ENCODE measurements around the gene IL1RAPL1.

IL1RAPL1 gene

DNA sequence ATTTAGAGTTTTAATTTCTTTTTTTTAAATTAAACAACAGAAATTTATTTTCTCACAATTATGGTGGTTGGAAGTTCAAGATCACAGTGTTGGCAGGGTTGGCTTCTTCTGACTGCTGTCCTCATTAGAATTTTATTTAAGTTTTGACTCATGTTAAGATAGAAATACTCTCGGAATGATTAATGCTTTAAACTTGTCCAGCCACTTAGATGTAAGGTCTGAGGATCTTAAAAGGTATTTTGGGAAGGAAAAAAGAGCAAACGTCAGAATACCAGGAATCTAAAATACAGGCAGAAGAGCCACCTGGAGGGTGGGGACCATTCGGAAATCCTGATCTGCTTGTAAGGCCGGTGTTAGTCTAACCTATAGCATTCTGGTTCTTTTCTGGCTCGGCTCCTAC is 1205.1 kb downstream of the IL1RAPL1 start:
- DNase-seq = no peak
- TF ChIP-seq, protein P1, sequence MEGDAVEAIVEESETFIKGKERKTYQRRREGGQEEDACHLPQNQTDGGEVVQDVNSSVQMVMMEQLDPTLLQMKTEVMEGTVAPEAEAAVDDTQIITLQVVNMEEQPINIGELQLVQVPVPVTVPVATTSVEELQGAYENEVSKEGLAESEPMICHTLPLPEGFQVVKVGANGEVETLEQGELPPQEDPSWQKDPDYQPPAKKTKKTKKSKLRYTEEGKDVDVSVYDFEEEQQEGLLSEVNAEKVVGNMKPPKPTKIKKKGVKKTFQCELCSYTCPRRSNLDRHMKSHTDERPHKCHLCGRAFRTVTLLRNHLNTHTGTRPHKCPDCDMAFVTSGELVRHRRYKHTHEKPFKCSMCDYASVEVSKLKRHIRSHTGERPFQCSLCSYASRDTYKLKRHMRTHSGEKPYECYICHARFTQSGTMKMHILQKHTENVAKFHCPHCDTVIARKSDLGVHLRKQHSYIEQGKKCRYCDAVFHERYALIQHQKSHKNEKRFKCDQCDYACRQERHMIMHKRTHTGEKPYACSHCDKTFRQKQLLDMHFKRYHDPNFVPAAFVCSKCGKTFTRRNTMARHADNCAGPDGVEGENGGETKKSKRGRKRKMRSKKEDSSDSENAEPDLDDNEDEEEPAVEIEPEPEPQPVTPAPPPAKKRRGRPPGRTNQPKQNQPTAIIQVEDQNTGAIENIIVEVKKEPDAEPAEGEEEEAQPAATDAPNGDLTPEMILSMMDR (IDR thresholded peaks at IDR 0.05; ENCODE audit: low read depth, low read length) = no peak
- Histone ChIP-seq H3K36me3 (no peaks in the 10 kb centered on the region), H3K27me3 (no peaks in the 10 kb centered on the region), H3K4me1 (no peaks in the 10 kb centered on the region), H3K4me3 (ENCODE audit: low read depth, low read length) (no peak overlapping the region), H3K9me3 (no peaks in the 10 kb centered on the region)

DNA sequence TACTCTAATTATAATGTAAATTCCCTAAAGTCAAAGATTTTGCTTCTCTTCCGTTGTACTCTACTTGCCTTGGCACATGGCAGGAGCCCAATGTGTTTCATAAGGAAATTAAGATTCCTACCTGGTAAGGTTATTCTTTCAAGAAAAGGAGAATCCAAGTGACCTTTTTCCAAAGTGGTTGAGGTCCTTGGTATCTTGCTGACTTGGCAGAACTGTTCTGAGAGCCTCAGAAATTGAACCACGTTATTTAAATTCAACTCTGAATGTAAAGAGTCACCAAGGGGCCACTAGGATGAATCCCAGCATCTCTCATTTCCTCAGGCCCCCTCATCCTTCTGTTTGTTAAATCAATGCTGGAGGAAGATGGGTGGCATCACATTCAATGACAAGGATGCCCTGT is 1209.9 kb downstream of the IL1RAPL1 start:
- H3K4me1 ChIP-seq = no peaks in the 10 kb centered on the region
- no peak for DNase-seq
- TF ChIP-seq, protein P1 (IDR thresholded peaks at IDR 0.05; ENCODE audit: low read depth, low read length) = no peak
- no peaks in the 10 kb centered on the region for H3K36me3 ChIP-seq
- no peaks in the 10 kb centered on the region for H3K9me3 ChIP-seq
- no peak overlapping the region for H3K4me3 ChIP-seq (ENCODE audit: low read depth, low read length)
- no peaks in the 10 kb centered on the region for H3K27me3 ChIP-seq

DNA sequence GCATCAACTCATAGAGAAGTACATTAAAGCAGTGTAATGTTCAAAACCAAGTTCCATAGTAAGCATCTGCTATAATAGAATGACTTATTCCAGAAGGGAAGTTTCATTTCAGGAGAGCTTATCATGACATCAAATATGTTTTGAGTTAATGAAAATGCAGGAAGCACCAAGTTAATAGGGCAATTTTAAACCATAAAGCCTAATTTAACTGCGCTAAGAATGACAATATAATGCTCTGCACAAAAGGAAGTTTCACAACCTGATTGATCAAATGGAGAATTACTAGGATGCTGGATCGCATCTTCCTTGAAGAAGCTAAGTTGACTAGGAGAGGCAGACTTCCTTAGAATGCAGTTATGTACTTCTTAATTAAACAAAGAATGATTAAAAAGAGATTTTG is 1211.2 kb downstream of the IL1RAPL1 start:
- H3K4me3 ChIP-seq (ENCODE audit: low read depth, low read length) = no peak overlapping the region
- H3K4me1 ChIP-seq = no peaks in the 10 kb centered on the region
- TF ChIP-seq, protein P1 (IDR thresholded peaks at IDR 0.05; ENCODE audit: low read depth, low read length) = no peak
- H3K9me3 ChIP-seq = no peaks in the 10 kb centered on the region
- H3K36me3 ChIP-seq = no peaks in the 10 kb centered on the region
- no peak for DNase-seq
- H3K27me3 ChIP-seq = no peaks in the 10 kb centered on the region

DNA sequence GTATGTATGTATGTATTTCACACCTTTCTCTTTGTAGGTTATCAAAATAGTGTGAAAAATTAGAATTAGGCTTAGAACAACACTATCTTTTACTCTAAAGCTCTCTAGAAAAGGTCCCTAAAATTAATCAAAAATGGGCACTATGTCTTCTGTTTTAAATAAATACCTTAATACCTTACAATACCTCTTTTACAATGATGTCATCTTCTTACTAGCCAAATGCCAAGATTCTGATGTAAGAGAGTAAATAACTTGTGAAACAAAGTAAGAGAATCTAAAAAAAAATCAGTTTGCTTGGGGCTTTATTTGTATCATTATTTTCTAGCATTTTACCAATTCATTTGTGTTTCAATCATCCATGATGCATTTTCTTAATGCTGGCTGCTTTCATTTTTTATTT is 1225.9 kb downstream of the IL1RAPL1 start:
- Histone ChIP-seq H3K4me1 (no peaks in the 10 kb centered on the region), H3K9me3 (no peaks in the 10 kb centered on the region), H3K4me3 (ENCODE audit: low read depth, low read length) (no peak overlapping the region), H3K27me3 (no peaks in the 10 kb centered on the region), H3K36me3 (no peaks in the 10 kb centered on the region)
- TF ChIP-seq, protein P1 (IDR thresholded peaks at IDR 0.05; ENCODE audit: low read depth, low read length) = no peak
- DNase-seq = no peak

DNA sequence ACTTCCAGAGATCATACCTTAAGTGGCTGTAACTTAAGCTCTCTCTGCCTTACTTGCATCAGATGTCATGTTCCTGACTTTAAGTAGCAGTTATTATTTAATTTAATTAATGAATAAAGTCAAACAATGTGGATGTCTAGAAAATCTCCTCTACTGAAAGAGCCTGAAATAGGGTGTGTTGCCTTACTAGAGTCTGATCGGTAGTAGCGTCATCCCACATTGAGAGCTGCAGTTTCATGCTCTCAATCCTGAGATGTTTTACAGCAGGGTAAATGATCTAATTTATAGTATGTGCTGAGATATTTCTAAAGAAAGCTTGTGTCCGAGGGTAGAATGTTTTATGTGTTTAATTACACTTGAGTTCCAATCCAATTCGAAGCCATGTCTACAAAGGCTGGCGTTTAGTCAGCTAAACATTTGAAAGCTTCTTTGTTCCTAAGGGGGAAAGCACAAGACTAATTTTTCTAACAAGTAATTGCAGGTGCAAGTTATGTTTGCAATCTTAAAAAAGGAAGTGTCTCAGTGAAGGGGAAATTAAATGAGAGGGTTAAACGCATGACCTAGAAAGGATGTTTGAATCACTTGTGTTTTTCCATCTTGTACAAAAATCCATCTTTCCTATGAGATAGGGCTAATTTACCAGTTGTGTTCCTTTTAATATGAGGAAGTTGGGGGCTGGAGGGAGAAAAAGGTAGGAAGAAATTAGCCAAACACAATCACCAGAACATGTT is 1237.1 kb downstream of the IL1RAPL1 start:
- DNase-seq = no peak
- H3K4me3 ChIP-seq (ENCODE audit: low read depth, low read length) = no peak overlapping the region
- no peaks in the 10 kb centered on the region for H3K36me3 ChIP-seq
- H3K27me3 ChIP-seq = no peaks in the 10 kb centered on the region
- TF ChIP-seq, protein P1 (IDR thresholded peaks at IDR 0.05; ENCODE audit: low read depth, low read length) = no peak
- no peaks in the 10 kb centered on the region for H3K4me1 ChIP-seq
- no peaks in the 10 kb centered on the region for H3K9me3 ChIP-seq

DNA sequence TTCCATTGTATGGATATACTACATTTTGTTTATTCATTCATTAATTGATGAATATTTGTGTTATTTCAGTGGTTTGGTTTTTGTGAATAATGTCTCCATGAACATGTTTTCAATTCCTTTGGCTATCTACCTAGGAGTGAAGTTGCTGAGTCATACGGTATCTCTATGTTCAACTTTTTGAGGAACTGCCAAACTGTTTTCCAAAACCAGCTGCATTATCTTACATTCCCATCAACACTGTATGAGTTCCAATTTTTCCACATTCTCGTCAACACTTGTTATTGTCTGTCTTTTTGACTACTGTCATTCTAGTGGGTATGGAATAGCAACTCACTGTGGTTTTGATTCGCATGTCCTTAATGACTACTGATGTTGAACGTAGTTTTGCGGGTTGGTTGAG is 1239.5 kb downstream of the IL1RAPL1 start:
- H3K9me3 ChIP-seq = no peaks in the 10 kb centered on the region
- H3K27me3 ChIP-seq = no peaks in the 10 kb centered on the region
- no peak overlapping the region for H3K4me3 ChIP-seq (ENCODE audit: low read depth, low read length)
- H3K36me3 ChIP-seq = no peaks in the 10 kb centered on the region
- no peak for DNase-seq
- TF ChIP-seq, protein P1 (IDR thresholded peaks at IDR 0.05; ENCODE audit: low read depth, low read length) = no peak
- no peaks in the 10 kb centered on the region for H3K4me1 ChIP-seq
